ENCODE measurements around the gene CAMK2D. TPM values are rescaled to one million over a fixed set of nuclear protein-coding genes. Genes with fewer than 3 reads are reported as not detected.

Gene CAMK2D
- total RNA-seq, 3 donors from 2014 or later, result 124 to 136 (median 133) TPM

GRCh38 chr4:113481820-113482219, 279.7 kb downstream of the CAMK2D start:
- DNase-seq, result no peak
- Mint-ChIP-seq H3K4me1 (ENCODE audit: low read depth) (peaks cover 13% of the 10 kb centered on the region), H3K4me3 (no peak overlapping the region), H3K36me3 (ENCODE audit: insufficient read depth) (peaks cover 42% of the 10 kb centered on the region), H3K9me3 (peaks cover 2% of the 10 kb centered on the region), H3K27me3 (ENCODE audit: low read depth) (no peaks in the 10 kb centered on the region)
- ATAC-seq, result no peak

GRCh38 chr4:113480109-113480508, 281.4 kb downstream of the CAMK2D start:
- Mint-ChIP-seq H3K36me3 (ENCODE audit: insufficient read depth) (peaks cover 42% of the 10 kb centered on the region), H3K9me3 (peaks cover 7% of the 10 kb centered on the region), H3K27me3 (ENCODE audit: low read depth) (no peaks in the 10 kb centered on the region), H3K4me3 (no peak overlapping the region), H3K4me1 (ENCODE audit: low read depth) (peaks cover 29% of the 10 kb centered on the region)
- DNase-seq (no peak), ATAC-seq (no peak)

DNA sequence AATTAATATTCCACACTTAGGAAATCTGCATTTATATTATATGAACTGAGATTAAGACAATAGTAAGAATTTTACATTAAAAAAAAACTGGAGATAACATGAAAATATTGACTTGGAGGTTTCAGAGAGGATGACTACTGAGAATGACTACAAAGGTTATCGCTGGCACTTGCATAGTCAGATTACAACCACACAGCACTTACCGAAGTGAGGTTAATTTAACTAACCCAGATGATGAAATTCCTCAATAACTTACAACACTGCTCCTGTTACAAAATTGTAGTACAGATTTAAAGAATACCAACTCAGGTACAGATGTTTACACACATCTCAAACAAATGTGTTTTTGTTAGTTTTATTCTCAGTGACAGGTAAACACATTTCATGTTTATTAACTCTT, 283.5 kb downstream of the CAMK2D start:
- no peak for DNase-seq
- ATAC-seq, result no peak
- no peaks in the 10 kb centered on the region for H3K27me3 Mint-ChIP-seq (ENCODE audit: low read depth)
- H3K9me3 Mint-ChIP-seq, result peaks cover 7% of the 10 kb centered on the region
- H3K36me3 Mint-ChIP-seq (ENCODE audit: insufficient read depth), result peaks cover 36% of the 10 kb centered on the region
- no peak overlapping the region for H3K4me3 Mint-ChIP-seq
- peaks cover 43% of the 10 kb centered on the region for H3K4me1 Mint-ChIP-seq (ENCODE audit: low read depth)

DNA sequence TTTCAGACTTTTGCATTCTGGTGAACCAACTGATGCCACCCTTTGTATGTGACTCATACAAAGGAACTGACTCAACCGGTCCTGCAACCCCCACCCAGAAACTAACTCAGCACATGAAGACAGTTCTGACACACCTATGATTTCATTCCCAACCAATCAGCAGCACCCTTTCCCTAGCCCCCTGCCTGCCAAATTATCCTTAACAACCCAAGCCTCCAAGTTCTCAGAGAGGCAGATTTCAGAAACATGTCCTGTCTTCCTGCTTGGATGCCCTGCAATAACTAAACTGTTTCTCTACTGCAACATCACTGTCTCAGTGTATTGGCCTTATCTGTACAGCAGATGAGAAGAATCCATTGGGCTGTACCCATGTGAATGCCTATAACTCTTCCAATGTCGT, 284.7 kb downstream of the CAMK2D start:
- peaks cover 30% of the 10 kb centered on the region for H3K36me3 Mint-ChIP-seq (ENCODE audit: insufficient read depth)
- no peak overlapping the region for H3K4me3 Mint-ChIP-seq
- H3K27me3 Mint-ChIP-seq (ENCODE audit: low read depth), result no peaks in the 10 kb centered on the region
- ATAC-seq, result peak; percentile 76 to 78
- no peak for DNase-seq
- peaks cover 46% of the 10 kb centered on the region for H3K4me1 Mint-ChIP-seq (ENCODE audit: low read depth)
- H3K9me3 Mint-ChIP-seq, result peaks cover 7% of the 10 kb centered on the region

GRCh38 chr4:113474017-113474416, 287.5 kb downstream of the CAMK2D start:
- H3K9me3 Mint-ChIP-seq, result peaks cover 7% of the 10 kb centered on the region
- ATAC-seq (peak; percentile 85 to 88), DNase-seq (no peak)
- H3K4me1 Mint-ChIP-seq (ENCODE audit: low read depth), result peaks cover 60% of the 10 kb centered on the region
- H3K4me3 Mint-ChIP-seq, result no peak overlapping the region
- peaks cover 44% of the 10 kb centered on the region for H3K36me3 Mint-ChIP-seq (ENCODE audit: insufficient read depth)
- no peaks in the 10 kb centered on the region for H3K27me3 Mint-ChIP-seq (ENCODE audit: low read depth)

- no peak overlapping the region for H3K4me3 Mint-ChIP-seq
- H3K9me3 Mint-ChIP-seq, result peaks cover 7% of the 10 kb centered on the region
- peaks cover 46% of the 10 kb centered on the region for H3K36me3 Mint-ChIP-seq (ENCODE audit: insufficient read depth)
- H3K4me1 Mint-ChIP-seq (ENCODE audit: low read depth), result peaks cover 61% of the 10 kb centered on the region
- no peaks in the 10 kb centered on the region for H3K27me3 Mint-ChIP-seq (ENCODE audit: low read depth)
- DNase-seq, result no peak
- ATAC-seq, result no peak
These were observed 288.7 kb downstream of the CAMK2D start for GRCh38 chr4:113472864-113473263.

DNA sequence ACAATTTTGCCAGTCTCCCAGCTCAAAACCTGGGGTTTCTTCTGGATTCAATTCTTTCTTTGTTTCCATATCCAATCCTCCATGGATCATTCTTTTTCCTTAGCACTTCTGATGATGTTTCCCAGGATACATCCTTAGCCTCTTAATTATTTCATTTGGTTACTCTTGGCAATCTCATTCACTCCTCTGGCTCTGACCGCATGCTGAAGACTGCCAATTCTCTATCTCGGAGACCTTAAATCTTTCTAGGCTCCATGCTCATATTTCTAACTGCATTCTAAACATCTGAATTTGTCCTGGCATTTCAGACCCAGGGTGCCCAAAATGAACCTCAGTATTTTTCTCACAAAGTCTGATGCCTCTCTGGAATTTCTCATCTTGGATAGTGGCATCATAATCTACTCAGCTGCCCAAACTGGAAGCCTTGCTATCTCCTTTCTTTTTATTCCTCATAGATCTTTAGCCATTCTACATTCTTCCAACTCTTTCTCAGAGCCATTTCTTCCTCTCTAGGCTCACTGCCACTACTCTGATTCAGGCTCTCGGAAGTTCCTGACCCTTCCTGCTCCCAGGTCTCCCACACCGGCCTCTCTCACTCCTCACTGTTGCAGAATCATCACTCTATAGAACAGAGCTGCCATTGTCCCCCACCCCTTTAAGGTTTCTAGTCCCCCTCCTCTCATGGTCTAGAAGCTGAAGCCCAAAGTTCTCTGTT, 290.2 kb downstream of the CAMK2D start:
- Mint-ChIP-seq H3K4me3 (no peak overlapping the region), H3K4me1 (ENCODE audit: low read depth) (peaks cover 55% of the 10 kb centered on the region), H3K36me3 (ENCODE audit: insufficient read depth) (peaks cover 40% of the 10 kb centered on the region), H3K27me3 (ENCODE audit: low read depth) (no peaks in the 10 kb centered on the region), H3K9me3 (no peaks in the 10 kb centered on the region)
- DNase-seq (no peak), ATAC-seq (no peak)

DNA sequence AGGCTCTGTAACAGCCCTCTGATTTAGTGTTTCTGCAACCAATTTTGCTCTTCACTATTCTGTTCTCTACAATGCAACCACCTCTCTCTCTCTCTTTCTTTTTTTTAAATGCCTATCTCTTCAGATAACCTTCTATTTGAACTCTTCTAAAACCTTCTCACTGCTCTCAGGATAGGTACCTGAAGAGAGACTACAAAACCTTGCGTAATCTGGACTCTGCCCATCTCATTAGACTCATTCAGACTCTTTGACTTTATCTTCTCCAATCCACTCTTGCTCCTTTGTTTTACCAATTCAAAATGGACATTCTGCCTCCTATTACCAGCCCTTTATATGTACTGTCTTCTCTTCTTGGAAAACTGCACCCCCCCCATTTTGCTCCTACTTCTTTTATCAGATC, 291.6 kb downstream of the CAMK2D start:
- H3K9me3 Mint-ChIP-seq, result no peaks in the 10 kb centered on the region
- no peaks in the 10 kb centered on the region for H3K27me3 Mint-ChIP-seq (ENCODE audit: low read depth)
- H3K4me3 Mint-ChIP-seq, result no peak overlapping the region
- peaks cover 43% of the 10 kb centered on the region for H3K4me1 Mint-ChIP-seq (ENCODE audit: low read depth)
- ATAC-seq (no peak), DNase-seq (no peak)
- peaks cover 40% of the 10 kb centered on the region for H3K36me3 Mint-ChIP-seq (ENCODE audit: insufficient read depth)

GRCh38 chr4:113469023-113469390, 292.5 kb downstream of the CAMK2D start:
- DNase-seq (no peak), ATAC-seq (no peak)
- no peaks in the 10 kb centered on the region for H3K9me3 Mint-ChIP-seq
- no peak overlapping the region for H3K4me3 Mint-ChIP-seq
- H3K27me3 Mint-ChIP-seq (ENCODE audit: low read depth), result no peaks in the 10 kb centered on the region
- H3K36me3 Mint-ChIP-seq (ENCODE audit: insufficient read depth), result peaks cover 48% of the 10 kb centered on the region
- peaks cover 35% of the 10 kb centered on the region for H3K4me1 Mint-ChIP-seq (ENCODE audit: low read depth)

- H3K4me3 Mint-ChIP-seq, result no peak overlapping the region
- no peaks in the 10 kb centered on the region for H3K9me3 Mint-ChIP-seq
- peaks cover 34% of the 10 kb centered on the region for H3K4me1 Mint-ChIP-seq (ENCODE audit: low read depth)
- H3K36me3 Mint-ChIP-seq (ENCODE audit: insufficient read depth), result peaks cover 50% of the 10 kb centered on the region
- peak; percentile 92 to 93 for ATAC-seq
- no peak for DNase-seq
- H3K27me3 Mint-ChIP-seq (ENCODE audit: low read depth), result no peaks in the 10 kb centered on the region
These were observed 293.1 kb downstream of the CAMK2D start for GRCh38 chr4:113468165-113469022.

- DNase-seq, result no peak
- Mint-ChIP-seq H3K36me3 (ENCODE audit: insufficient read depth) (peaks cover 47% of the 10 kb centered on the region), H3K4me1 (ENCODE audit: low read depth) (peaks cover 28% of the 10 kb centered on the region)
These were observed 294.0 kb downstream of the CAMK2D start for GRCh38 chr4:113467581-113467980.

GRCh38 chr4:113462286-113462685, 299.3 kb downstream of the CAMK2D start:
- H3K4me3 Mint-ChIP-seq, result no peak overlapping the region
- H3K4me1 Mint-ChIP-seq (ENCODE audit: low read depth), result peaks cover 6% of the 10 kb centered on the region
- H3K9me3 Mint-ChIP-seq, result no peaks in the 10 kb centered on the region
- no peaks in the 10 kb centered on the region for H3K27me3 Mint-ChIP-seq (ENCODE audit: low read depth)
- DNase-seq (no peak), ATAC-seq (no peak)
- H3K36me3 Mint-ChIP-seq (ENCODE audit: insufficient read depth), result peaks cover 33% of the 10 kb centered on the region

More at GRCh38 chr4:113467581-113467980, 294.0 kb downstream of the CAMK2D start:
- ATAC-seq, result no peak
- Mint-ChIP-seq H3K27me3 (ENCODE audit: low read depth) (no peaks in the 10 kb centered on the region), H3K4me3 (no peak overlapping the region), H3K9me3 (no peaks in the 10 kb centered on the region)

GRCh38 chr4:113461281-113461680, 300.3 kb downstream of the CAMK2D start:
- Mint-ChIP-seq H3K36me3 (ENCODE audit: insufficient read depth) (peaks cover 43% of the 10 kb centered on the region), H3K4me3 (no peak overlapping the region), H3K4me1 (ENCODE audit: low read depth) (peaks cover 6% of the 10 kb centered on the region), H3K27me3 (ENCODE audit: low read depth) (no peaks in the 10 kb centered on the region), H3K9me3 (no peaks in the 10 kb centered on the region)
- no peak for ATAC-seq
- no peak for DNase-seq

- H3K9me3 Mint-ChIP-seq, result no peaks in the 10 kb centered on the region
- peaks cover 45% of the 10 kb centered on the region for H3K36me3 Mint-ChIP-seq (ENCODE audit: insufficient read depth)
- H3K4me3 Mint-ChIP-seq, result no peak overlapping the region
- H3K27me3 Mint-ChIP-seq (ENCODE audit: low read depth), result no peaks in the 10 kb centered on the region
- ATAC-seq (no peak), DNase-seq (no peak)
- peaks cover 17% of the 10 kb centered on the region for H3K4me1 Mint-ChIP-seq (ENCODE audit: low read depth)
These were observed 303.7 kb downstream of the CAMK2D start for GRCh38 chr4:113457886-113458285.

GRCh38 chr4:113457121-113457520, 304.4 kb downstream of the CAMK2D start:
- Mint-ChIP-seq H3K36me3 (ENCODE audit: insufficient read depth) (peaks cover 48% of the 10 kb centered on the region), H3K4me1 (ENCODE audit: low read depth) (peaks cover 18% of the 10 kb centered on the region), H3K9me3 (no peaks in the 10 kb centered on the region), H3K27me3 (ENCODE audit: low read depth) (no peaks in the 10 kb centered on the region), H3K4me3 (no peak overlapping the region)
- DNase-seq (no peak), ATAC-seq (no peak)

Measured in activated T-cell treated with anti-CD3 and anti-CD28 coated beads, Interleukin-2, amount 50 U/mL, for 4 hours (primary cell).